Measurements from ENCODE around the gene TSPAN4. TPM values are rescaled to one million over a fixed set of nuclear protein-coding genes. Genes with fewer than 3 reads are reported as not detected.
A peak's percentile ranks its signal among the peaks of the same experiment; 100 is the strongest.

Gene TSPAN4
- total and polyA plus RNA-seq, 2 of the 13 experiments (the other 11 are each of a cell fraction or from before 2014, with no cell fraction given) = 31.7 to 68.3 TPM

- no peak for TF ChIP-seq ZBTB49 (CRISPR knock-in tag; IDR thresholded peaks at IDR 0.05; ENCODE audit: borderline replicate concordance)
- TF ChIP-seq PHF8 (CRISPR knock-in tag; IDR thresholded peaks at IDR 0.05) = peak; percentile 46; the same call in 1 of the 2 replicates
- no peak for TF ChIP-seq GPN1 (CRISPR knock-in tag; IDR thresholded peaks at IDR 0.05; ENCODE audit: borderline replicate concordance)
- TF ChIP-seq KLF6 (CRISPR knock-in tag; IDR thresholded peaks at IDR 0.05) = no peak
- no peak for TF ChIP-seq TIGD3 (CRISPR knock-in tag; IDR thresholded peaks at IDR 0.05; ENCODE audit: borderline replicate concordance)
- no peak for TF ChIP-seq SP1 (IDR thresholded peaks at IDR 0.05)
- no peak for TF ChIP-seq SP1 (CRISPR knock-in tag; IDR thresholded peaks at IDR 0.05)
- no peak for TF ChIP-seq HMGXB3 (CRISPR knock-in tag; IDR thresholded peaks at IDR 0.05; ENCODE audit: borderline replicate concordance)
- TF ChIP-seq ZNF230 (CRISPR knock-in tag; IDR thresholded peaks at IDR 0.05) = no peak
- TF ChIP-seq SKI (IDR thresholded peaks at IDR 0.05; ENCODE audit: partially characterized antibody) = peak; percentile 39
- no peak for TF ChIP-seq ATF2 (CRISPR knock-in tag; IDR thresholded peaks at IDR 0.05)
- no peak for TF ChIP-seq TAF15 (IDR thresholded peaks at IDR 0.05; ENCODE audit: low read depth, low read length, poor library complexity, severe bottlenecking)
- TF ChIP-seq IRF2 (CRISPR knock-in tag; IDR thresholded peaks at IDR 0.05) = peak; percentile 97
- no peak for TF ChIP-seq ZNF577 (CRISPR knock-in tag; IDR thresholded peaks at IDR 0.05; ENCODE audit: borderline replicate concordance, low read depth)
- TF ChIP-seq EHMT2 (IDR thresholded peaks at IDR 0.05; ENCODE audit: borderline replicate concordance, low read depth, low read length) = no peak
- no peak for TF ChIP-seq TBX3 (IDR thresholded peaks at IDR 0.05; ENCODE audit: borderline replicate concordance)
- no peak for TF ChIP-seq RAD51 (IDR thresholded peaks at IDR 0.05; ENCODE audit: borderline replicate concordance)
- TF ChIP-seq ZNF33B (CRISPR knock-in tag; IDR thresholded peaks at IDR 0.05) = no peak
- TF ChIP-seq ZNF878 (CRISPR knock-in tag; IDR thresholded peaks at IDR 0.05) = no peak
- no peak for TF ChIP-seq ZNF749 (CRISPR knock-in tag; IDR thresholded peaks at IDR 0.05; ENCODE audit: borderline replicate concordance)
Measured at GRCh38 chr11:795634-796564, 46.8 kb upstream of the TSPAN4 start (continued).
